Stimulated activated naive CD8-positive, alpha-beta T cell treated with anti-CD3 and anti-CD28 coated beads, Interleukin-15, Interleukin-2, amounts not matched to agents 100 U/mL and 50 U/mL, for 24 hours (primary cell): Measurements from ENCODE around the gene RNF227.
A peak's percentile ranks its signal among the peaks of the same experiment; 100 is the strongest.

ENCODE experiments used
- ATAC-seq: fragments of 150-1000 bp; cut with Tn5 transposase; one replicate; pipeline ENCODE4 v1.10.0; 2021
- DNase-seq: peaks from one replicate; pipeline ENCODE4 v3.0.0; 2021

The RNF227 gene

DNA sequence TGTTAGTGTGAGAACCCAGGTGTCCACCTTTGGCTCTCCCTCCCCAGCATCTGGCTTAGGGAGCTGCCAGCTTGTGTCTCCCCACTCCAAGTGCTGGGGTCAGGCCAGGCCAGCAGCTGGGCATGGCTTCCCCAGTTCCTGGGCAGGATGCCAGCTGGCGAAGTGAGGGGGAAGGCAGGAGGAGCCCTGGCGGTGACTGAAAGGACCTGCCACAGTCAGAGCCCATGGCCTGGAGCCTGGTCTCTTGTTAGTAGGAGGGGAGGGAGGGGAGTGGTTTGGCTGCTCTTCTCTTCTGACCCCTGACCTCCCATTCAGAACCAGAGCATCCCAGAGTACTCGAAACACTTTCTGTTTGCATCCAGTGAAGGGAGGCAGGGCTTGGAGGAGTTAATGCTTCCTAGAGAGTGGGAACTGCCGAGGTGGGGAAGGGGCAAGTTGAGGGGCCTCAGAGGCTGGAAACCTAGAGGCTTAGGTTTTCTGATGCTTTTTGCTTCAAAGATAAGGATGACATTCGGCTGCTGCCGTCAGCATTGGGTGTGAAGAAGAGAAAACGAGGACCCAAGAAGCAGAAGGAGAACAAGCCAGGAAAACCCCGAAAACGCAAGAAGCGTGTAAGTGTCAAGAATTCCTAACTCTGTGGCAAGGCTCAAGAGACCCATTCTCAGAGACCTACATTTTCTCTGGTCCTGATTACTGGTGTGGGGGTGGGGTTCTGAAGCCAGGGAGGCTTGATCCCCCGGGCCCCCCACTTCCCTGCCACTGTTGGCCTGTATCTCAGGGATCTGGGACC is 26.7 kb downstream of the RNF227 start:
- ATAC-seq = no peak
- DNase-seq = peak; percentile 62

- ATAC-seq = peak; percentile 20
- DNase-seq = peak; percentile 66
Observed at GRCh38 chr17:7888184-7888920, 27.7 kb downstream of the RNF227 start, which contains the start of gene CHD3. Gene CHD3 (plus strand): TSS chr17:7888789. CDS start chr17:7889001, 212 bp downstream.

DNA sequence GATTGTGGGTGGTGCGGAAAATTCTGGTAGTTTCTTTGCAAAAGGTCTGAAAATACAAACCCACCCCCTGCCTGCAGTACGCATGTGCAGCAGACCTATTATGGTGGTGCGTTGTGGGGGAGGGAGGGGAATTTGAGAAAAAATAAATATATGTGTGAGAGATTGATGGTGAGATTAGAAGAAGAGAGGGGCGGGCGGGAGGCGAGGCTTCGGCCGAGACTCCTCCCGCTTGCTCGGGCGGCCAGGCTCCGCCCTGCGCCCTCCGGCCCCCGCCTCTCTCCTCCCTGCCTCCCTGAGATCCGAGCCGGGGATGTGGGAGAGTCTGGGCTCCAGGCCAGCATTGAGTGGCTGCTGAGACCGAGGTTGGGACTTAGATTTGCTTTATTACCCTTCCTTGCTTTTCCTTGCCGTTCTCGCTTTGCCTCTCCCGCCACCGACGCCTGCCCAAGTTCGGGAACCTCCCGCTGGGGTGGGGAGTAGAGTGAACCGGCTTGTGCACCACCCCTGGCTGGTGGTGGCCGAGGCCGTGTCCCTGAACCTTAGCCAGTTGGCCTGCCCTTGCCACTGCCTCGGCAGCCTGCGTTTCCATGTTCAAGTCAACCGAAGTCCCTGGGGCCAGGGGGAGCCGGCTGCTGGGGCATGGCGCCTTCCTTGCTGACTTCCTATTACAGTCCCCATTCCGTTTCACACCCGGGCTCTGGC is 28.5 kb downstream of the RNF227 start:
- DNase-seq = peak; percentile 85
- ATAC-seq = peak; percentile 74

- ATAC-seq = no peak
- no peak for DNase-seq
Observed at GRCh38 chr17:7887038-7887481, 29.0 kb downstream of the RNF227 start.

GRCh38 chr17:7886227-7887037 is 29.7 kb downstream of the RNF227 start:
- peak; percentile 7 for ATAC-seq
- peak; percentile 73 for DNase-seq

- DNase-seq = peak; percentile 66
- ATAC-seq = peak; percentile 8
Observed at GRCh38 chr17:7885367-7886226, 30.5 kb downstream of the RNF227 start.

DNA sequence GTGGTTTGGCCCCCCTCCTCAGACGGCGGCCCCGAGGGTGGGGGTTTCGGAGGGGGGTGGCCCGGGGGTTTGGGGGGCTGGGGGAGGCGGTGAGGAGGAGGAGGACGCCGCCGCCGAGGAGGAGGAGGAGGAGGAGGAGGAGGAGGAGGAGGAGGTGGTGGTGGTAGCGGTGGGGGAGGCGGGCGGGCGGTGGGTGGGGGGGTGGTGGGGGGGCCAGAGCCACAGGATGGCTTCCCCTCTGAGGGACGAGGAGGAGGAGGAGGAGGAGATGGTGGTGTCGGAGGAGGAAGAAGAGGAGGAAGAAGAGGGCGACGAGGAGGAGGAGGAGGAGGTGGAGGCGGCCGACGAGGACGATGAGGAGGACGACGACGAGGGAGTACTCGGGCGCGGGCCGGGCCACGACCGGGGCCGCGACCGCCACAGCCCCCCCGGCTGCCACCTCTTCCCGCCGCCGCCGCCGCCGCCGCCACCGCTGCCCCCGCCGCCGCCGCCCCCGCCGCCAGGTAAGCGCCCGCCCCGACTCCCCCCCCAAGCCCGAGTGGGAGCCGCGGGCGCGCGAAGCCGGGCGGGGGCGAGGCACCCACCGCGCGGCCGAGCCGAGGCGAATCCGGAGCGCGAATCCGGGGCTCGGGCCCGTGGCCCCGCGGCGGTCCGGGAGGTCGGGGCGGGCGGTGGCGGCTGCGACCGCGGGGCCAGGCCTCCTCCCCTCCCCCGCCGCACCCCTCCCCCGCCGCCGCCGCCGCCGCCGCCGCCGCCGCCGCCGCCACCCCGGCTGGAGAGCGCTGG is 31.3 kb downstream of the RNF227 start:
- ATAC-seq (no peak), DNase-seq (peak; percentile 44)

DNA sequence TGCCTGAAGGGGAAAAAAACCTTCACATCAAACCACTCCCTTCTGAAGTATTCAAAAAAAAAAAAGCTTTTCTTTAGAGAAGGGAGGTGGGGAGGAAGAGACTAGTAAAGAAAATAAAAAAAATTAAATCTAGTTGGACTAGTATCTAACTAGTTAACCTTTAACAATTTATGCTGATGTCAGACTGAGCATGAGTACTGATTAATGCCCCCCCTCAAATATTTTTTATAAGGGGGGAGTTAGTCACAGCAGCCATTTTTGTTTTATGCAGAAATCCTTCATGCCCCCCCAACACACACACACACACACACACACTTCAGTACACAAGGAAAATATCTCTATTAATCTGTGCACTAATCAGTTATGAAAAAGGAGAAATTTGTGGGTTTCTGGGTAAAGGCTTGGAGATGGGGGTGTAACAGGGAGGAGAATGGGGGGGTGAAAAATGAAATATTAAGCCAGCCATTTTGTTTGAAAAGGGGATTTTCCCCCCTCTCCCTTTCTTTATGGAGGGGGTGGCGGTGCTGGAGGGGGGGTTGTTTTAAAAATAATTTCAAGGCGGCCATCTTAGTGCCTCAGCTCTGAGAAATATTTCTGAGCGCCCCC is 32.2 kb downstream of the RNF227 start:
- DNase-seq (no peak), ATAC-seq (no peak)

GRCh38 chr17:7882629-7883028 is 33.5 kb downstream of the RNF227 start:
- DNase-seq (no peak), ATAC-seq (no peak)

GRCh38 chr17:7882068-7882467 is 34.0 kb downstream of the RNF227 start:
- no peak for ATAC-seq
- no peak for DNase-seq

GRCh38 chr17:7881276-7882054 is 34.6 kb downstream of the RNF227 start:
- ATAC-seq = no peak

GRCh38 chr17:7880076-7880868 is 35.8 kb downstream of the RNF227 start:
- ATAC-seq (no peak), DNase-seq (no peak)

More at GRCh38 chr17:7881276-7882054, 34.6 kb downstream of the RNF227 start:
- DNase-seq = no peak

DNA sequence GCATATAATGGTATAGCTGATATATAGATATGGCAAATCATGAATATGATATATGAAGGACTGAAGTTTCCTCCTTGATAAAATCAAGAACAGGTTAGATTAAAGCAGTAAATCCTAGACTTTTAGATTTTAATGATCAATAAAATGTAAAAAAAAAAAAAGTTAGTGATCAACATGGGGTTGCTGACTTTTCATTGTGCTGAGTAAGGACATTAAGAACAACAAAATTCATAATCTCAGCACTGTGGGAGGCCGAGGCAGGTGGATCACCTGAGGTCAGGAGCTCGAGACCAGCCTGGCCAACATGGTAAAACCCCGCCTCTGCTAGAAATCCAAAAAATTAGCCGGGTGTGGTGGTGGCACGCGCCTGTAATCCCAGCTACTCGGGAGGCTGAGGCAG is 37.9 kb downstream of the RNF227 start:
- DNase-seq (no peak), ATAC-seq (no peak)

GRCh38 chr17:7875804-7876370 is 40.2 kb downstream of the RNF227 start:
- DNase-seq (no peak), ATAC-seq (no peak)

GRCh38 chr17:7873051-7873450 is 43.0 kb downstream of the RNF227 start:
- ATAC-seq = no peak

DNA sequence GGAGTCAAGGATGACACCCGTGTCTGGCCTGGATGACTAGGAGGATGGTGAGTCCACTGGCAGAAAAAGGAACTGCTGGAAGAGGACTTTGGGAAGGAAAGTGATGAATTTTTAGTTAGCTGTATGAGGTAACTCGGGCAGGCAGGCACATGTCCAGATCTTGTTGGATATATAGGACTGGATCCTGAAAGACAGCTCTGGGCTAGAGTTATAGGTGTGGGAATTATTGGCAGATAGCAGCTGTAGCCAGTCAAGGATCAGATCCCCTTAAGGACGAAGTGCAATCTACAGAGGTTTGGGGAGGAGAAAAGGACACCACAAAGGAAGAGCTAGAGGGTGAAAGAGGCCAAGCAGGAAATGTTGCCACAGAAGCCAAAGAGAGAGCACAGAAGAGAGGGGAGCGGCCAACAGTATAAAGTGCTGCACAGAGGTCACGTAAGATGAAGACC is 48.2 kb downstream of the RNF227 start:
- DNase-seq = no peak
- no peak for ATAC-seq

More at GRCh38 chr17:7873051-7873450, 43.0 kb downstream of the RNF227 start:
- no peak for DNase-seq

DNA sequence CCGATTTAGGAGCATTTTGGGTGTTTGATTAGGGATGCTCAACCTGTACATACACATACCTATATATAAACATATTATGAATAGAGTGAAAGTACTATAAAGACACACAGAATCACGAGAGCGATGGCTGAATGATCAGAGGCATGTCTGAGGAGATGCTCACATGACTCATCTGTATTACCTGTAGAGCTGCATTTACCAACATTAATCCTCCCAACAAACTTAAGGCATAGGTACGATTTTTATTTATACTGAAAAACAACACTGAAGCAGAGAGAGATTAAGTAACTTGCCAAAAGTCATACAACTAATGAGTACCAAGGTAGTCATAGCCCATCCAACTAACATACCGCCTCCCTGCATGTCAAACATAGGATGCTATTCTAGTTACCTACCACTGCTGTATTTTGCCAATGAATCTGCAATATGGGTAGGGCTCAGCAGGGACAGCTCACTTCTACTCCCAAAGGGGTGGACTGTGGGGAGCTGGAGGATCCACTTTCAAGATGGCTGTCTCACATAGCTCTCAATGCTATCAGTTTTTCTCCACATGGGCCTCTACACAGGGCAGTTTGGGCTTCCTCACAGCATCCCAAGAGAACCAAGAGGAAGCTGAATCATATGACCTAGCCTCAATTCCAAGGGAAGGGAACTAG is 51.0 kb downstream of the RNF227 start:
- no peak for ATAC-seq
- no peak for DNase-seq
